ENCODE measurements around the gene GARS1.
"Not testable (repeated sequence)": the region's sequence is repeated elsewhere in the genome, so short reads cannot be mapped to it uniquely, and the experiment has no call there.

Gene GARS1

DNA sequence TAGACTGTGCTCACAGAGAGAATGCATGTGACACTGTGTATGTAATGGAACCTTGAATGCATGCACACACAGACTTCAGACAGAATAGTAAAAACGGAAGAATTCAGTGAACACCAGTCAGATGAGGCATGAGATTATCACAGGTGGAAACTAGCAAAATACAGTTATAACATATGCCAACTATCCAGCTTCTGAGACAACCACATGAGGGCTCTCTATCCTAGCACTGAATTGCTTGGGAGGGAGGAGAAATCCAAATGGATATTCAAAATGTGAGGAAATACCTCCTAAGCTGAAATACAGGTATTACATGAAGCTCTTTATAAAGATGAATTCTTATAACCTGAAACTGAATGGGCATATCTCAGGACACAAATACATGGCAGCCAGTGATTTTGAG lies 30.6 kb downstream of the GARS1 start:
- DNase-seq (ENCODE audit: low read depth in 3 of 3) = no peak

DNA sequence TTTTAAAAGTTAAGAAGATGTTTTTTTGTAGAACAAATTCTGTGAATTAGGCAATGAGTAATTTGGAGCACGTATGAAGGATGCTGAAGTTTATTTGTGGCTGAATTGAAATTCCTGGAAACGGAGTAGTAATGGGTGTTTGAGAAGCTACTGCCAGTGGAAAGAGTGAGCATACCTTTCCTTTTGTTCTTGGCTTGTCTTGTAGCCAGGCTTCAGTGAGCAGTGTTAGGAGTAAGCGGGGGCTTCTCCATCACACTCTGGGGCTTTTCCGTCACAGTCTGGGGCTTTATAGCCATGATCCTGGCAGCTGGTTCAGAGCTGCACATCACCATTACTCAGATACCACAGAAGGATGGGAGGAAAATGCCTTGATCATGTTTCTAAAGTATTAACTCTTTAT lies 32.3 kb downstream of the GARS1 start:
- DNase-seq (ENCODE audit: low read depth in 3 of 3) = no peak

DNA sequence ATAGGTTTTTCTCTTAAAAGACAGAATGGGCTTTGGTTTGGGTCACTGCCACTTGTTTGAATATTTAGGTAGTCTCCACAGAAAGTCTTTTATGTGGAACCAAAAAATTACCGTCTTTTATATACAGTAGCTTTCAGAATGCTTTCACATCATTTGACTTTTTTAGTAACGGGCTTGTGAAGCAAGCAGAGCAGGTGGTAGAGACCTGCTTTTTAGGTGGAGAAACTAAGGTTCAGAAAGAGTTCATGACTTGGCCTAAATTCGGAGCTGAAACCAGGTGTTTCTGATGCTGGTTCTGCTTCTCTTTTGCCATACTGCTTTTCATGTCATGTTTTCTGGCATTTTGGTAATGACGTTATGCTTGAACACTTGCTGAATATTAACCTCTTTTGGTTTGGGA lies 36.3 kb downstream of the GARS1 start:
- DNase-seq (ENCODE audit: low read depth in 3 of 3) = no peak

DNA sequence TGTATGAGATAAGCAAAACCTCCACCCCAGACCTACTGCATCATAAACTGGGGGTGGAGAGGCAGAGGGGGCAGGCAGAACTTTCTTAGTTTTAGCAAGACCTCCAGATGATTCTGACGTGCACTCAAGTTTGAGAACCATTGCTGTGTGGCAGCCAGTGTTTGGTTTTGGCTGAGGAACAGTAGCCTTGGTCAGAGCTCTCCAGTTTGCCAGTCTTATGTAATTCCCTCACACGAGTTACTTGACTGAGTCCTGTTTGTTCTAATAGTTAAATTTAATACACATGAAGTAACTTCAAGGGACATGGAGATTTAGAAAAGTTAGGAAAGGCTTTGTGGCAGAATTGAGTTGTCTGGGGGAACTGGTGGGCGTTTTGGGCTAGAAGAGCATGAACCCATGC lies 38.5 kb downstream of the GARS1 start:
- DNase-seq (ENCODE audit: low read depth in 3 of 3) = no peak

DNA sequence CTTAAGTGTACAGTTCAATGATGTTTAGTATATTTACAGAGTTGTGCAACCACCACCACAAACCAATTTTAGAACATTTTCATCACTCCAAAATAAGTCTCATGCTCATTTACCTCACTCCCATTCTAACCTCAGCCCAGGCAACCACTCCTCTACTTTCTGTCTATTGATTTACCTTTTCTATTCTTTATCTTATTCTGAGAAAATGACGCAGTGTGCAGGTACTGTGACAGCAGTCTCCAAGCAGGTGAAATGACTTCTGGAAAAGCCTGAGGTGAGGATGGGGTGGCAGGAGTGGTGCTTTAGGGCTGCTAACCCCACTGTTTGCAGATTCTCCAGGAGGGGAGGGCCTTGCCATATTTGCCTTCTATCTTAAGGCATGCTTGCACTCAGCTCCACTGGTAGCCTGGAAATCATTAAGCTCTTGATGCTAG lies 39.5 kb downstream of the GARS1 start:
- no peak for DNase-seq (ENCODE audit: low read depth in 3 of 3)

DNA sequence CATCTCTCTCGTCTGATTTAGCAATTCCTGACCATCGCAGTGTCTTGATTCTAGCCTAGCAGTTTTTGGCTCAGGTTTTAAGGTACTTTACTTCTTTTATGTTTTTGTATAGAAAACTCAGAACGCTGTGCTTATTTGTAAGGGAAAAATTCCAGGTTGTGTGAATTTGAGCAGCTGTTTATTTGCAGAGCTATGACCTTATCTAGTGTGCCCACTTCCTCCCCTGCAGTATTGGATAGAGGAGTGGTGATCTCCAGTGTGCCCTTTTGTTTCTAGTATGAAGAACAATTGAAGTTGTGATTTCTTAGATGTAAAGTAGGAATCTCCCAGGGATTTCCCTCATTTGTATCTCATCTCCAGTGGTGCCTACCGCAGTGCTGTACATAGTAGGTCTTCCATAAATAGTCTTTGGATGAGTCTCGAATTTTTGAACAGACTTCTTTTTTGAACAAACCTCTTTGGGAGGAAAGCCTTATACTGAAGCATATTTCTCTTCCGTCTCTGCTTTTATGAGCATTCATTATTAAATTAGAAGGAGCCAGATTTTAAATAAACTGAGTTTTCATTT lies 40.0 kb downstream of the GARS1 start:
- no peak for DNase-seq (ENCODE audit: low read depth in 3 of 3)

DNA sequence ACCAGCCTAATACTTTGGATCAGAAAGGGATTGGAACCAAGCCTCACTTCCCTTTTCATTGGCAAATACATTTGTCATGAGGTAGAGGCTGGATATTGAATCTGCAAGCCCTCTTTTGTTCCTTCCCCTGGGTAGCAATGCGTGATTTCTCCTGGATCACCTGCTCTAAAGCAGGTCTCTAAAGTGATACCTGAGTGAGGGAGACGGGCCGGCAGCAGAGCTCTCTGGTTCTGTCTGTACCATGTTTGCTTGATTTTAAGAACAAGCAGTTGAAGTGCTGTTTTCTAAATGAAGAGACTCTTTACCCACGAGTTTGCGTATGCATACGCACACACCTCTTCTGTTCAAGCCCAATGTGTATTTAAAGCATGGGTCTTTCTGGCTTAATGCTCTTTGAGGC lies 41.1 kb downstream of the GARS1 start:
- no peak for DNase-seq (ENCODE audit: low read depth in 3 of 3)

DNA sequence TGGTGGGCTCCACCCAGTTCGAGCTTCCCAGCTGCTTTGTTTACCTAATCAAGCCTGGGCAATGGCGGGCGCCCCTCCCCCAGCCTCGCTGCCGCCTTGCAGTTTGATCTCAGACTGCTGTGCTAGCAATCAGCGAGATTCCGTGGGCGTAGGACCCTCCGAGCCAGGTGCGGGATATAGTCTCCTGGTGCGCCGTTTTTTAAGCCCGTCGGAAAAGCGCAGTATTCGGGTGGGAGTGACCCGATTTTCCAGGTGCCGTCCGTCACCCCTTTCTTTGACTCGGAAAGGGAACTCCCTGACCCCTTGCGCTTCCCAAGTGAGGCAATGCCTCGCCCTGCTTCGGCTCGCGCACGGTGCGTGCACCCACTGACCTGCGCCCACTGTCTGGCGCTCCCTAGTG lies 47.6 kb downstream of the GARS1 start:
- DNase-seq (ENCODE audit: low read depth in 3 of 3) = not testable (repeated sequence)

DNA sequence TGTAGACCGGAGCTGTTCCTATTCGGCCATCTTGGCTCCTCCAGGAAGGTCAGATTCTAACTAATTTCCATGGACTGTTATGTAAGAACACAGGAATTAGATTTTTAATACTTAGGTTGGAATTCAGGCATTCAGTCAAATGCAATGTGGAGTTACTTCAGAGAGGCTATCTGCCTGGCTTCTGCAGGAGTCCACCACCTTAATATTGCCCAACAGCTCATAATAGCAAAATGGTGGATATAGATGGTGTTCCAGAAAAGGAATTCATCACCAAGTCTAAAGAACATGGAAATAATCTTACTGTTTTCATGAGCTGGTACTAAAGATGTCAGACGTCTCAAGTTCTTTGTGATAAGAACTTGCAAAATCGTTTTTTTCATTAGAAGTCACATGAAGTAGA lies 48.1 kb downstream of the GARS1 start:
- no peak for DNase-seq (ENCODE audit: low read depth in 3 of 3)

DNA sequence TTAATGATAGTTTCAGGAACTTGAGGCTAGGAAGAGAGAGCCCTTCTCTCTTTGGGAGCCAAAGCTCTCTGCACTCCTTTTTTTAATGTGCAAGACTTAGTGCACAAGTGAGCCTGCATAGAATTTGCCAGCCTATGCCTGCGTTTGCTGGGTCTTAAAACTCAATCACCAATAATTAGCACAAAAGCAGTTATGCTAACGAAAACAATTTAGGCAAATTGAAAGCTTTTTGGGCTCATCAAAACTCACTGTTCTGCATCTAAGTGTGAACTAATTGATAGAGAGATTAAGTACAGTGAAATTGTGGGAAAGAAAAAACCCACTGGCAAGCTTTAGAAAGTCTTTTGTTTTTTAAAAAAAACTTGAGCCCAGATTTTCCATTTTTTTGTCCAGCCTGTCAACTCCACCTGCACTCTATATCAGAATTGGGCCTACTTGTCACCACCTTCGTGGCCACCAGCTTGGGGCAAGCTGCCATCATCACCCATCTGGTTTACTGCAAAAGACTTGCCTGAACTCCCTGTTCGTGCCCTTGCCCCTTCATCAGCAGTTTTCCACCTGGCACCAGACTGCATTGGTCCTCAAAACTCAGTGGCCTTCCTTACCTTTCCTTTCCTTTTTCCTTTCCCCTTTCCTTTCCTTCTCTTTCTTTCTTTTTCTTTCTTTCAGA lies 49.7 kb downstream of the GARS1 start:
- no peak for DNase-seq (ENCODE audit: low read depth in 3 of 3)

DNA sequence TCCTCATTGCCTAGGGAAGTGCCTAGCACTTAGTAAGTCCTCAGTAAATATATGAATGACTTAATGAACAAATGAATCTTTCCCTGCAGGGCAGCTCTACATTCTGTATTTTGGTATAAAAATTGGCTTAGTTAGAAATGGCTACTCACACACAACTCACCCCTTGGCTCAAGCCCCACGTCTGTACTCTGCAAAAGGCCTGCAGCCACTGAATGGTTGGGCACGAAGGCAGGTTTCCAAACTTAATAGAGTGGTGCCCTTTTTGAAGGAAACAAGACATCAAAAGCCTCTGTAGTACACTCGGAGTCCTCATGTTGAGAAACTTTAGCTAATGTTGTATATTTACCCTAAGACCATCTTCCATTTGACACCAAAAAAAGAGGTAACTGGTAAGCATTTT lies 51.0 kb downstream of the GARS1 start:
- no peak for DNase-seq (ENCODE audit: low read depth in 3 of 3)

DNA sequence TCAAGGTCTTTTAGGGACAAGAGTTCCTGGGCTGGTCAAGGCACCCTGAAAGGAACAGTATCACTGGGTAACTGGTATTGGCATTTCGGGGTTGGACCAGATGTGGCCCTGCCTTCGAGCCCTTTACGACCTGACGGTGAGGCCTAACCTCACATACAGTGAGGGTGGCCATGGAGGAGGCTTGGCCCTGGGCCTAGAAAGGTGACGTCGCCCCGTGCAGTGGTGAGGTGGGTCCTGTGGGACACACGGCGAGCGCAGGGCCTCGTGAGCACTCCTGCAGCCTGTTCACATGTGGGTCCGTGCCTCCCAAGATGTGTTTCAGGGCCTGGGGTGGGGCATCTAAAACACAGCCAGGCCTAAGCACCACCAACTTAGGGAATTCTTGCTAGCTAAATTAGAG lies 51.5 kb downstream of the GARS1 start:
- DNase-seq (ENCODE audit: low read depth in 3 of 3) = no peak

DNA sequence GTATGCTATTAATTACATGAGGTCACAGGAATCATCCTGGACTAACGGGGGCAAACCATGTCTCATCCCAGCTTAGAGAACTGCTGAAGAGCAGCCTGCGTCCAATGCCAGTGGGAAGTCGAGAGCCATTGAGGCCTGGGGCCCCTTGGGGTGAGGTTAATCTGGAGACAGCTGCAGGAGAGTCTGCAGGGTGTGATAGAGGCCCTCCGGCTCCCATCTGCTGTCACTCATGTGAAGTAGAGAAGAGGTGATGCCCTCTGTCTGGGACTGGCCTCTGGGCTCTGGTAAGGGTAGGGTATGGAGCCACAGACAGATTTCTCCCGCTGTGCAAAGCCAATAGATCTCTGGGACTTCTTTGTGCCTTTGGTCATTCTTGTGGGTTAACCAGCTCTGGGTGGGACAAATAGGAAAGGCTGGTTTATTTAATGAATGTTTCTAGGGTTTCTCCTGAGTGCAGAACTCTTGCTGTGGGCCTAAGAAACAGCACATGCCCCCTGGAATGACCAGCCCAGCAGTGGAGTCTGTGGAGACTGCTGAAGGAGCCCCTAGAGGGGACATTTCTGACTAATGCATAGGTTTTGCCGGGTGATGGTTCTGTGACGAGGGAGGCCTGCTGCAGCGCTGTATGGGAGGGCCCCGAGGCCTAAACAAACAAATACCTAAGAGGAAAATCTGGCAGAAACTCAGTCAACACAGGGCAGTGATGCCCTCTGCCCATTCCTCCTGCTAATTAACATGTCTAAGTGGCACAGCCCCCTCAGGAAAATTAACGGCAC lies 53.1 kb downstream of the GARS1 start:
- no peak for DNase-seq (ENCODE audit: low read depth in 3 of 3)

DNA sequence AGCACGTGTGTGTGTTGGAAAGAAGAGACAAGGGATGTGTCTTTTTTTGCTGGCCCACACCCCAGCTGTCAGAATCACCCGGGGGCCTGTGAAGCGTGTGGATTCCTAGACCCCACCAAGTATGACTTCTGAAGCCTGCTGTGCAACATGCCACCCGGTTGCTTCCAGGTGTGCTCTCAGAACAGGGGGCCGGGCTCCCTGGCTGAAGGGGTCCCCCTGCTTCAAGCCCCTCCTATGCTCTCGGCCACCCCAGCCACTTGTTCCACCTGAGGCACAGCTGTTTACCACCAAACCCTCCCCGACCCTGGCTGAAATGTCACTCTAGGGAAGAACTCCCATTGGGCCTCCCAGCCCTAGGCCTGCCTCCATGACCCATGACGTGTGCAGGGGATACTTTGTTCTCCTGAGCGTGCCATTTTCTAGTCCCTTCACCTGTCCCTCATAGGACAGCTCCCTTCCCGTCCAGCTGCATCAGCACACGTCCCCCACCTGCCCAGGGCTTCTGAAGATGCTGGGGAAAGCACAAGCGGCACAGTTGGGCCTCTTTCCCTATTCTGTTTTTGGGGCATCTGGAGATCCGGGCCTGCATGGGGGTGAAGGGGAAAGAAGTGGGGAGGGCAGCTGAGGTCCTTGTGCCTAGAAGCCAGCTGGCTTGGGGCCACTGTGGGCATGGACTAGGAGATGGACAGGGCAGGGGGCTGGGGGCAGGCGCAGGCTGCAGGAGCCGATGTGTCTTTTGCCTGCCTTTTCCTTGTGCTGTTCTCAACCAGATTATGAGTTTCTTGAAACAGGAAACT lies 54.3 kb downstream of the GARS1 start:
- DNase-seq (ENCODE audit: low read depth in 3 of 3) = no peak

DNA sequence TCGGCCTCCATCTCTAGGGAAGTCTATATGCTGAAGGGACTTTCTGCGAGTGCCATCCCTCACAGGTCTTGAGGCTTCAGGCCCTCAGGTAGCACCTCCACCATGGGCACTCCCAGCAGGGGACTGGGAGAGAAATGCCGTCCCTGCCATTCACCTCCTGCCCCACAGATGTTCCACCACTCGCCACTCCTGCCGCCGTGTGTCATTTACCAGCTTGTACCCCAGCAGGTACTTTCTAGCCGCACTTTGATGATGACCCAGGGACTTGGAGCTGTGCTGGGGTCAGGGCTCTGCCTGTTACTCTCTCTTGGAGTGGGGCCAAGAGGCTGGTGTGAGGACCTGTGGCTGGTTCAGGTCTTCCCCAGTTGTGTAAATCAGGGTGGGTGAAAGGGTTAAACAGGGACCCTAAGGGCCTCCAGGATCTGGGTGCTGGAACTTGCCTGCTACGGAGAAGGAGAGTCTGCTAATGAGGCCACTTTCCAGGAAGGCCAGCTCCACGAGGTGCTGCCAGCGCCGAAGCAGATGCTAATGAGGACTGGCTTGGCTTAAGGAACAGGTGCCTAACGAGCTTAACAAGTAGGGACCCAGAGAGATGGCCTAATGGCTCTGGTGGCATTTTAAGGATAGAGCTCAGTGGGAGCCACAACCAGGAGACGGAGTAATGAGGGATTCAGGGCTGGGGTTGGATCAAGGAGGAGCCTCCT lies 55.2 kb downstream of the GARS1 start:
- DNase-seq (ENCODE audit: low read depth in 3 of 3) = no peak

DNA sequence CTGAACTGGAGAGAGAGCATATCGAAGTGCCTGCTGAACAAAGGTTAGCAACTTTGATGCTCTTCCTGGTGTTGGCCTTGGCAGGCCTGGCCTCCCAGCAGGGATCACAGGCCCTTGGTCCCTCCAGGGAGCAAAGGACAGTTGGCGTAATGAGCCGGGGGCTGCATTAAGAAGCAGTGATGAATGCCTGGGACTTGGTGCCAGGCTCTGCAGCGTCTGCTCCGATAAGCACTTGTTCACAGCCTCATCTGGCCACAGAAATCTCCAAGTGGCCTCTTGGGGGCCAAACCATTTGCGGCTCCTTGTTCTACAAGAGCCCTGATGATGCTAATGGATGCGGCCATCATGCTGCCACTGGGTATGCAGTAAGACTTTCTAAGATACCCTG lies 55.7 kb downstream of the GARS1 start:
- DNase-seq (ENCODE audit: low read depth in 3 of 3) = no peak

DNA sequence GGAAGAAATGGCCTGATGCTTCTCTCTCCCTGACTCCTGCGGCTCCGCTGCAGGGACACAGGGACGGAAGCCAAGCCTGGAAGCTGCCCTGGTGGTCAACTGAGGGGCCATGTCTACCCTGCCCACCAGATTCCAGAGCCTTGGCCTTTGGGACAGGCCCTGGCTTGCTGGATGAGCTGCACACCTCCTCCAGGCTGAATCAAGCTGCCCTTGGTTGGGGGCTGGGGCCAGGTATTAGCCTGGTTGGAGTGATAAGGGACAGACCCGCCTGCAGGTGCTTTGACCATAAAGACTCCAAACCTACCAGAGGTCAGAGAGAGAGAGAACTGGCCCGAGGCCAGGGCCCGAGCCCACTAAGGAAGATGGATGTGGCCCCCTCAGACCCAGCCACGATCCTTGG lies 57.5 kb downstream of the GARS1 start:
- DNase-seq (ENCODE audit: low read depth in 3 of 3) = no peak

DNA sequence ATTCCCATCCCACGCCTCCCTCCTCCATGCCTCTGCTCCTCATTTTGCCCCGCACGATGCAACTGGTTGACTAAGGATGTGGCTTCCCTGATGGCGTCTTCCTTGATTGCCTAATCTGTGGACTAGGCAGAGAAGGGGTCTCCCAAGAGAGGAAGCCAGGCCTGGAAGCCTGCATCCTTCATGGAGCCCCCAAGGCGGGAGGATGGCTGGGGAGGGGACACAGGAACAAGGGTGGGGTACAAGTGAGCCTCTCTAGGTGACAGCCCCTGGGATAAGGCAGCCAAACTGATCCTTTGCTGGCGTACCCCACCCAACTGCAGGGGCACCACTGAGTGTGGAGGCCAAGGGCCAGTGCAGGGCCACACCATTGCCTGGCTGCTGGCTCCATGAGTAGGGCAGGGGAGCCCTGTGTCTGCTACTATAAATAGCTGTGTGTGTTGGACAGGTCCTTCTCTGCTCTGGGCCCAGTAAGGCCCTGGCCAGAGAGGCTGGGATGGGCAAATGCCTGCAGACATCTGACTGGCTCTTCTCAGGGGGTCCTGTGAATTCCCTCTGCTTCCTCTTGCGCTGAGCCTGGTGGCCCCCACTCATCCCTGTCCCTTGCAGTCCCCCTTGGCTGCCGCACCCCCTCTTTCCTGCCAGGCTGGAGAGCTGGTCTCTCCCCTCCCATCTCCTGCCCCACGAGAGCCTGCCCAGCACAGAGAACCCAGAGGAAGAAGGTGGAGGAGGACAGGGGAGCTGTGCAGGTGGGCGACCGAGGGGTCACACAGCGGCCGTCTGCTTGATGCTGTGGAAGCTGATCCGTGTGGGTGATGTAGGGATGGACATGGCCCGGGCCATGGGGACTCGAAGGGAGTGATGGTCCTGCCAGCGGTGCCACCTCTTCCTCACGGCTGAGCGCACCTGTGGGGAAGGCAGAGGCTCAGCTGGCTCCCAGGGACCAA lies 58.3 kb downstream of the GARS1 start:
- no peak for DNase-seq (ENCODE audit: low read depth in 3 of 3)

DNA sequence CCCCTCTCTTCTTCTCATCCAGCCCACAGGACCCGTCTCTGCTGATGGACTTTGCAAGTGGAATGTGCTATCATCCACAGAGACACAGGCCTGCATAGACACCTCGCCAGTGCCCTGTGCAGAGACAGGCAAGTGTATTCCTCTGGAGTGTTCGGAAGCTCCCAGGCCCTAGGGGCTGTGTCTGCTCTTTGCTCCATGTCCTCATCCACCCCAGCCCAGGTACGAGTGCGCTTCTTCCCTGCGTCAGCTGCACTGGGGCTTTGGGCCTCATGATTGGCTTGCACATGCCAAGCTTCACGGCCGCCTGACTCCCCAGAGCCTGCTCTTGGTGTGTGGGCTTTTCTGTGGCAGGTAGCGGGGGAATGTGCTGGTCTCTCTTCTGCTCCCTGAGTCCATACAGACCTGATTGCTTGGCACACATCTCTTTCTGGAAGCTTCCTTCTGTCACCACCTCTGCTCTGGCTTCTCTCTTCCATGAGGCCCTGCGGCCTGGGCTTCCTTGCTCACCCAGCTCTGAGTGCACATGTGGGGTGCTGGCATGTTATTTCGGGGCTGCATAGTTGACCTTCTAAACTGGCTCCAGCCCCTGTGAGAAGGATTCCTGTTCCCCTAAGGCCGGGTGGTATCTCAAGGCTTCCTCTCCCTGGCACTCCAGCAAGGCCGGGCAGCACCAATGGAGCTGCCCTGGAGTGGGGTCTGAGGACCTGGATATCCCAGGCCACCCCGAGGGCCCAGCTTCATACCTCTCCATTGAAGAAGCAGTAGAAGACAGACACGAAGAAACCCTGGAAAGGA lies 59.8 kb downstream of the GARS1 start:
- no peak for DNase-seq (ENCODE audit: low read depth in 3 of 3)

Measured in stimulated activated CD4-positive, alpha-beta T cell treated with anti-CD3 and anti-CD28 coated beads, TNF-alpha, amount 100 ng/mL, for 4 hours (primary cell).